PFSK-1 (cell line): ENCODE measurements around the gene CCDC183.

Source experiments
- POLR2AphosphoS5 ChIP-seq: IDR thresholded peaks from 2 replicates; pipeline ENCODE4 v1.6.1; 2012; ENCODE audit warnings: low read depth, mild to moderate bottlenecking, control low read depth, low read length, moderate library complexity
- SIN3A ChIP-seq: IDR thresholded peaks from 2 replicates; pipeline ENCODE4 v1.6.1; 2012; ENCODE audit warnings: mild to moderate bottlenecking, low read length, moderate library complexity, borderline replicate concordance; ENCODE audit not compliant: insufficient read depth
- TAF1 ChIP-seq: IDR thresholded peaks from 2 replicates; pipeline ENCODE4 v1.6.1; 2012; ENCODE audit warnings: low read length, control low read depth, borderline replicate concordance; ENCODE audit not compliant: insufficient read depth
- TF ChIP-seq, protein P1 (sequence below), 2 experiments: IDR thresholded peaks; 2 replicates each; pipeline versions ENCODE4 v1.6.1 to v1.8.0; 2011 to 2012; ENCODE audit warnings: low read depth in 2 of 2, low read length in 2 of 2, control low read depth in 1 of 2, inconsistent platforms in 1 of 2, mild to moderate bottlenecking in 1 of 2, moderate library complexity in 1 of 2; ENCODE audit not compliant: insufficient read depth in 1 of 2

DNA sequence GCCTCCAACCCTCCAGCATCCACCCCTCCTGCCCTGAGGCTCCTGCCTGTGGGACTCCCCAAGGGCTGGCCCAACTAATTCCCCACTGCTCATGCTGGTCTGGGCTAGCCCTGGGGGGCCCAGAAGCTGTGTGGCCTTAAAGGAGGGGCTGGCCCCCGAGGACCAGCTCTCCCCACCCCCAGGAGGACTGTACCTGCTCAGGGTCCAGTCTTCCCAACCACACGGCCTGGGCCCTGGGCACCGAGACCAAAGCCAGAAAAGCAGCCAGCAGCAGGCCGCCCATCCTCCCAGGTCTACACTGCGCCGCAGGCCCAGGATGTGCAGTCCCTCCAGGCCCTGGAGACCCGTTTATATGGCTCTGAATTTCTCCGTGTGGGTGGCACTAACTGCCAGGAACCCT is 47.9 kb upstream of the CCDC183 start, which contains the start of gene LCN6:
- TF ChIP-seq TAF1 (no peak), POLR2AphosphoS5 (no peak), SIN3A (no peak)
- TF ChIP-seq, protein P1, sequence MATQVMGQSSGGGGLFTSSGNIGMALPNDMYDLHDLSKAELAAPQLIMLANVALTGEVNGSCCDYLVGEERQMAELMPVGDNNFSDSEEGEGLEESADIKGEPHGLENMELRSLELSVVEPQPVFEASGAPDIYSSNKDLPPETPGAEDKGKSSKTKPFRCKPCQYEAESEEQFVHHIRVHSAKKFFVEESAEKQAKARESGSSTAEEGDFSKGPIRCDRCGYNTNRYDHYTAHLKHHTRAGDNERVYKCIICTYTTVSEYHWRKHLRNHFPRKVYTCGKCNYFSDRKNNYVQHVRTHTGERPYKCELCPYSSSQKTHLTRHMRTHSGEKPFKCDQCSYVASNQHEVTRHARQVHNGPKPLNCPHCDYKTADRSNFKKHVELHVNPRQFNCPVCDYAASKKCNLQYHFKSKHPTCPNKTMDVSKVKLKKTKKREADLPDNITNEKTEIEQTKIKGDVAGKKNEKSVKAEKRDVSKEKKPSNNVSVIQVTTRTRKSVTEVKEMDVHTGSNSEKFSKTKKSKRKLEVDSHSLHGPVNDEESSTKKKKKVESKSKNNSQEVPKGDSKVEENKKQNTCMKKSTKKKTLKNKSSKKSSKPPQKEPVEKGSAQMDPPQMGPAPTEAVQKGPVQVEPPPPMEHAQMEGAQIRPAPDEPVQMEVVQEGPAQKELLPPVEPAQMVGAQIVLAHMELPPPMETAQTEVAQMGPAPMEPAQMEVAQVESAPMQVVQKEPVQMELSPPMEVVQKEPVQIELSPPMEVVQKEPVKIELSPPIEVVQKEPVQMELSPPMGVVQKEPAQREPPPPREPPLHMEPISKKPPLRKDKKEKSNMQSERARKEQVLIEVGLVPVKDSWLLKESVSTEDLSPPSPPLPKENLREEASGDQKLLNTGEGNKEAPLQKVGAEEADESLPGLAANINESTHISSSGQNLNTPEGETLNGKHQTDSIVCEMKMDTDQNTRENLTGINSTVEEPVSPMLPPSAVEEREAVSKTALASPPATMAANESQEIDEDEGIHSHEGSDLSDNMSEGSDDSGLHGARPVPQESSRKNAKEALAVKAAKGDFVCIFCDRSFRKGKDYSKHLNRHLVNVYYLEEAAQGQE (IDR thresholded peaks at IDR 0.05; ENCODE audit: insufficient read depth in 1 of 2, low read depth in 2 of 2, low read length in 2 of 2), result no peak
